Fibroblast of lung (primary cell): ENCODE results near the gene NUDT14. TPM values are rescaled to one million over a fixed set of nuclear protein-coding genes. Genes with fewer than 3 reads are reported as not detected.

ENCODE experiments used
- polyA plus RNA-seq, 2 donors: library from polyadenylated mRNA; depleted of rRNA in 1 of 2; stranded (reverse) in 1 of 2; unstranded in 1 of 2; fragments of >200 nt; gene quantifications; 2 replicates each; pipeline ENCODE4 v1.2.1, GENCODE V29; 2011 to 2012; ENCODE audit warnings: missing spikeins in 1 of 2
- total RNA-seq: library from RNA; depleted of rRNA; stranded (reverse); fragments of >200 nt; gene quantifications from 2 replicates; pipeline ENCODE4 v1.2.1, GENCODE V29; 2014

NUDT14 gene
- total and polyA plus RNA-seq, 2 donors (not counting 1 experiment from before 2014, with no cell fraction given), result 6.7 to 14.2 TPM

Other genes with a start within 250 kb of the NUDT14 start
- 47.8 and 106 TPM in 2 replicates for gene AHNAK2, start 202.9 kb downstream of the NUDT14 start, total RNA-seq
- 6.6 and 30.5 TPM in 2 replicates for gene AHNAK2, start 202.9 kb downstream of the NUDT14 start, polyA plus RNA-seq
- 8.0 and 11.7 TPM in 2 replicates for gene CLBA1, start 195.5 kb downstream of the NUDT14 start, total RNA-seq
- gene CLBA1, start 195.5 kb downstream of the NUDT14 start, polyA plus RNA-seq, result 3.8 and 11.3 TPM in 2 replicates
- gene CDCA4, start 160.2 kb downstream of the NUDT14 start, total RNA-seq, result 7.9 and 8.0 TPM in 2 replicates
- 8.0 and 19.5 TPM in 2 replicates for gene CDCA4, start 160.2 kb downstream of the NUDT14 start, polyA plus RNA-seq
- gene GPR132, start 115.9 kb downstream of the NUDT14 start, total RNA-seq, result 0.17 and 0.26 TPM in 2 replicates
- not detected in 2 replicates for gene GPR132, start 115.9 kb downstream of the NUDT14 start, polyA plus RNA-seq
- gene JAG2, start 12.5 kb downstream of the NUDT14 start, total RNA-seq, result 1.8 TPM in 2 replicates
- gene JAG2, start 12.5 kb downstream of the NUDT14 start, polyA plus RNA-seq, result 0.23 and 0.51 TPM in 2 replicates
- gene BTBD6, start 67.2 kb upstream of the NUDT14 start, total RNA-seq, result 39.5 and 49.9 TPM in 2 replicates
- 31.9 and 44.9 TPM in 2 replicates for gene BTBD6, start 67.2 kb upstream of the NUDT14 start, polyA plus RNA-seq
- gene BRF1, start 119.7 kb upstream of the NUDT14 start, total RNA-seq, result 26.5 and 33.4 TPM in 2 replicates
- 7.4 and 8.4 TPM in 2 replicates for gene BRF1, start 119.7 kb upstream of the NUDT14 start, polyA plus RNA-seq
- gene PACS2, start 133.4 kb upstream of the NUDT14 start, total RNA-seq, result 36.2 and 52.5 TPM in 2 replicates
- gene PACS2, start 133.4 kb upstream of the NUDT14 start, polyA plus RNA-seq, result 20.3 and 23.2 TPM in 2 replicates
- gene TEX22, start 217.2 kb upstream of the NUDT14 start, total RNA-seq, result 0.33 and 0.51 TPM in 2 replicates
- 0.02 and 0.05 TPM in 2 replicates for gene TEX22, start 217.2 kb upstream of the NUDT14 start, polyA plus RNA-seq
- 27.2 and 29.7 TPM in 2 replicates for gene MTA1, start 238.5 kb upstream of the NUDT14 start, total RNA-seq
- 28.6 and 35.4 TPM in 2 replicates for gene MTA1, start 238.5 kb upstream of the NUDT14 start, polyA plus RNA-seq